Activated CD4-positive, alpha-beta memory T cell treated with anti-CD3 and anti-CD28 coated beads for 36 hours (primary cell): Measurements from ENCODE around the gene EMILIN2. TPM values are rescaled to one million over a fixed set of nuclear protein-coding genes. Genes with fewer than 3 reads are reported as not detected.

Experiments used
- CTCF ChIA-PET: fragments of 350-600 bp; sonication (Branson Sonifier 250); formaldehyde crosslinking; loops from one replicate; lab custom pipeline; 2021; ENCODE audit warnings: antibody characterized with exemption, inconsistent platforms; lab: Charles Lee
- POLR2A ChIA-PET: fragments of 350-600 bp; sonication (Branson Sonifier 250); formaldehyde crosslinking; loops from one replicate; lab custom pipeline; 2021; ENCODE audit warnings: antibody characterized with exemption; lab: Charles Lee
- DNase-seq: peaks from one replicate; pipeline ENCODE4 v3.0.0-alpha.2; 2020
- H3K27ac Mint-ChIP-seq: one replicate; pipeline ENCODE4 v1.8.0; 2021; ENCODE audit warnings: mixed read lengths
- H3K27me3 Mint-ChIP-seq: one replicate; pipeline ENCODE4 v1.8.0; 2021; ENCODE audit warnings: mixed read lengths
- H3K36me3 Mint-ChIP-seq: one replicate; pipeline ENCODE4 v1.8.0; 2021; ENCODE audit warnings: mixed read lengths
- H3K4me1 Mint-ChIP-seq: one replicate; pipeline ENCODE4 v1.8.0; 2021; ENCODE audit warnings: low read depth, mixed read lengths
- H3K4me3 Mint-ChIP-seq: one replicate; pipeline ENCODE4 v1.8.0; 2021; ENCODE audit warnings: mild to moderate bottlenecking, mixed read lengths
- H3K9me3 Mint-ChIP-seq: one replicate; pipeline ENCODE4 v1.8.0; 2021; ENCODE audit warnings: mixed read lengths
- intact Hi-C: fragments of 100-400 bp; cut with micrococcal nuclease; formaldehyde crosslinking; loops from one replicate; pipeline ENCODE4 v1.15.1; 2023
- total RNA-seq, 2 experiments: library from RNA; stranded (reverse); gene quantifications; one replicate each; pipeline ENCODE4 v1.2.3, GENCODE V29; 2021

Gene EMILIN2
- total RNA-seq, 2 experiments from 2014 or later: 18.7 to 20.1 TPM

DNA sequence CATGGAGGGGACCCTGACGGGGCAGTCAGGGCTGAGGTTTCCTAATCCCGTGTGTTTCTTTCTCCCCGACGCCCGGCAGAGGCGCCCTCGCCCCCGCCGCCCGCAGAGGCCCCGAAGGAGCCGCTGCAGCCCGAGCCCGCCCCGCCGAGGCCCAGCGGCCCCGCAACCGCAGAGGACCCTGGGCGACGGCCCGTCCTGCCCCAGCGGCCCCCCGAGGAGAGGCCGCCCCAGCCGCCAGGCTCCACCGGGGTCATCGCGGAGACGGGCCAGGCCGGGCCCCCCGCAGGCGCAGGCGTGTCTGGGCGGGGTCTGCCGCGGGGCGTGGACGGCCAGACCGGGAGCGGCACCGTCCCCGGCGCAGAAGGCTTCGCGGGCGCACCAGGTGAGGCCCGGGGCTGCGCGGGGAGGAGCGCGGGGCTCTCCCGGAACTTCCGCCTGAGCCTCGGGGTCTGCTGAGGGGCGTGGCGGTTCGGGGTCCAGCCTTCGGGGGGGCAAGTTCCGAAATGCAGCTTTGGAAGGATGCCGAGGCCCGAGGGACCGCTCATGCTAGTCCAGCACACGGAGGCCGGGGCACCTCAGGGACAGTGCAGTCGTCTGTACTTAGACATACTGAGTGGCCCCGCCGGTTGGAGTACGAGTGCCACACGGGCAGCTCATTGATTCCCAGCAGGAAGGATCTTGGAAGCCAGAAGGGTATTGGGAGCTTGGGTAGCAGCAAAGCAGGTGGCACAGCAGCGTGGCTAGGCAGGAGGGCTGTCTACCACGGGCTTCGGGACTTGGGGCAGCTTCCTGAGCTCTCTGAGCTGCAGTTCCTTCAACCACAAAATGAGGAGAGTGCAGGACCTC lies 60.1 kb downstream of the EMILIN2 start:
- Mint-ChIP-seq H3K36me3 (peaks cover 7% of the 10 kb centered on the region), H3K27me3 (no peaks in the 10 kb centered on the region), H3K9me3 (no peaks in the 10 kb centered on the region), H3K27ac (peak overlapping the region; percentile 60), H3K4me3 (peak overlapping the region; percentile 83), H3K4me1 (peaks cover 13% of the 10 kb centered on the region)
- ChIA-PET CTCF (interaction anchor here (1.1 kb wide), 1 partner anchor 256 kb away, joined by 3 read pairs; no protein-coding TSS in a partner anchor), POLR2A (interaction anchor here (0.6 to 1.3 kb wide), 3 partner anchors 10 to 250 kb away, joined by 3 to 4 read pairs (median 3); no protein-coding TSS in a partner anchor)
- DNase-seq: peak; percentile 56
- intact Hi-C loops: loop anchor here (2.0 kb wide), 1 partner anchor 60 kb away; the partner anchor contains the start of gene EMILIN2

- H3K4me1 Mint-ChIP-seq: peaks cover 15% of the 10 kb centered on the region
- H3K27ac Mint-ChIP-seq: peak overlapping the region; percentile 60
- H3K4me3 Mint-ChIP-seq: peak overlapping the region; percentile 83
- no peak for DNase-seq
- CTCF ChIA-PET: interaction anchor here (1.1 kb wide), 1 partner anchor 257 kb away, joined by 3 read pairs; no protein-coding TSS in a partner anchor
- POLR2A ChIA-PET: interaction anchor here (1.3 kb wide), 1 partner anchor 9 kb away, joined by 4 read pairs; no protein-coding TSS in a partner anchor
- H3K27me3 Mint-ChIP-seq: no peaks in the 10 kb centered on the region
- no peaks in the 10 kb centered on the region for H3K9me3 Mint-ChIP-seq
- peaks cover 9% of the 10 kb centered on the region for H3K36me3 Mint-ChIP-seq
- intact Hi-C loops: loop anchor here (2.0 kb wide), 1 partner anchor 61 kb away; the partner anchor contains the start of gene EMILIN2
Observed at GRCh38 chr18:2907550-2908135, 60.8 kb downstream of the EMILIN2 start.

- peaks cover 12% of the 10 kb centered on the region for H3K36me3 Mint-ChIP-seq
- DNase-seq: peak; percentile 9
- H3K9me3 Mint-ChIP-seq: no peaks in the 10 kb centered on the region
- intact Hi-C loops: no loop called here
- ChIA-PET CTCF (interaction anchor here (1.1 kb wide), 2 partner anchors 221 to 257 kb away, joined by 3 read pairs; no protein-coding TSS in a partner anchor), POLR2A (interaction anchor here (1.2 to 1.3 kb wide), 2 partner anchors 9 kb away, joined by 3 to 4 read pairs; no protein-coding TSS in a partner anchor)
- H3K4me1 Mint-ChIP-seq: peaks cover 15% of the 10 kb centered on the region
- peak overlapping the region; percentile 51 for H3K4me3 Mint-ChIP-seq
- no peaks in the 10 kb centered on the region for H3K27me3 Mint-ChIP-seq
- H3K27ac Mint-ChIP-seq: peak overlapping the region; percentile 43
Observed at GRCh38 chr18:2908166-2908945, 61.5 kb downstream of the EMILIN2 start.

- ChIA-PET CTCF (interaction anchor here (1.1 kb wide), 1 partner anchor 220 kb away, joined by 3 read pairs; no protein-coding TSS in a partner anchor), POLR2A (interaction anchor here (1.2 kb wide), 1 partner anchor 8 kb away, joined by 3 read pairs; no protein-coding TSS in a partner anchor)
- Mint-ChIP-seq H3K27ac (peak overlapping the region; percentile 43), H3K27me3 (no peaks in the 10 kb centered on the region), H3K4me3 (no peak overlapping the region), H3K9me3 (no peaks in the 10 kb centered on the region), H3K36me3 (peaks cover 17% of the 10 kb centered on the region), H3K4me1 (peaks cover 15% of the 10 kb centered on the region)
- intact Hi-C loops: no loop called here
- DNase-seq: peak; percentile 7
Observed at GRCh38 chr18:2908946-2909335, 62.1 kb downstream of the EMILIN2 start.

- ChIA-PET CTCF (interaction anchor here (1.1 kb wide), 1 partner anchor 220 kb away, joined by 3 read pairs; no protein-coding TSS in a partner anchor), POLR2A (interaction anchor here (1.2 kb wide), 1 partner anchor 8 kb away, joined by 3 read pairs; no protein-coding TSS in a partner anchor)
- H3K36me3 Mint-ChIP-seq: peaks cover 23% of the 10 kb centered on the region
- no peaks in the 10 kb centered on the region for H3K9me3 Mint-ChIP-seq
- no peak for DNase-seq
- intact Hi-C loops: no loop called here
- peak overlapping the region; percentile 33 for H3K27ac Mint-ChIP-seq
- no peaks in the 10 kb centered on the region for H3K27me3 Mint-ChIP-seq
- H3K4me1 Mint-ChIP-seq: peaks cover 15% of the 10 kb centered on the region
- no peak overlapping the region for H3K4me3 Mint-ChIP-seq
Observed at GRCh38 chr18:2909431-2910140, 62.8 kb downstream of the EMILIN2 start.

DNA sequence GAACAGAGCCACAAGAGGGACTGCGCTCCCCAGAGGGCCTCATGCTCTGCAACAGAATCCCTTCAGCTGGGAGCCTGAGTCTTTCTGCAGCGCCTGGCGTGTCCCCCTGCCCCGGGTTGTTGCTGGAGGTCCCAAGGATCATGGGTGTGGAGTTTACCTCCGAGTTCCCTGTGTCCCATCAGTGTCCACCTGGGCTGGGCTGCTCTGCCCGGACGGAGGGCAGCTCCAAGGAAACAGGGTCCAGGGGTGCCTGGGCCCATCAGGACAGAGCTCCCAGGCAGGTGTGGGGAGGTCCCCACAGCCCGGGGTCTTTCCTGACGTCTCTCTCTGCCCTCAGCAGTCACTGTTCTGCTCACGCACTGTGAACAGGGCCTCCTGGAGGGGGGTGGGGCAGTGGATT lies 63.5 kb downstream of the EMILIN2 start:
- H3K9me3 Mint-ChIP-seq: no peaks in the 10 kb centered on the region
- CTCF ChIA-PET: no interaction called here
- H3K4me1 Mint-ChIP-seq: peaks cover 15% of the 10 kb centered on the region
- peak overlapping the region; percentile 49 for H3K27ac Mint-ChIP-seq
- H3K36me3 Mint-ChIP-seq: peaks cover 23% of the 10 kb centered on the region
- intact Hi-C loops: no loop called here
- H3K27me3 Mint-ChIP-seq: no peaks in the 10 kb centered on the region
- DNase-seq: no peak
- H3K4me3 Mint-ChIP-seq: no peak overlapping the region
- POLR2A ChIA-PET: no interaction called here

GRCh38 chr18:2910751-2911425 lies 64.1 kb downstream of the EMILIN2 start:
- ChIA-PET POLR2A (no interaction called here), CTCF (no interaction called here)
- intact Hi-C loops: no loop called here
- Mint-ChIP-seq H3K36me3 (peaks cover 23% of the 10 kb centered on the region), H3K27ac (peak overlapping the region; percentile 49), H3K4me3 (no peak overlapping the region), H3K27me3 (no peaks in the 10 kb centered on the region), H3K9me3 (no peaks in the 10 kb centered on the region), H3K4me1 (peaks cover 15% of the 10 kb centered on the region)
- no peak for DNase-seq

DNA sequence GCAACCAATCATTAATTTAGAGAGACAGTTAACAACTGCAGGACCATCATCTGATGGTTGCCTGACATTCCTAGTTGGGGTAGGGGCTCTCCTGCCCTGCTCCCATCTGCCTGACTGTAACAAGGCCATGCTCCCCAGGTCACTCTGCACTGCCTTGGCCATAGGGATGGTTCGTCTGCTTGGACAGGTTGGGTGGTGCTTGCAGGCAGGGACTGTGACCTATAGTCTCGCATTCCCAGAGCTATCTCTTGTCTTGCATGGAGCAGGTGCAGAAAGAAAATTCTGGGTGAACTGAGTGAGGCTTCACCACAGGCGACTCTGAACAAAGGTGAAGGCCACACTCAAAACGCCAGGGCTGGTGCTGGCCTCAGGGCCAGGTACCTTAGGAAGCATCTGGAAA lies 64.7 kb downstream of the EMILIN2 start:
- Mint-ChIP-seq H3K4me3 (no peak overlapping the region), H3K36me3 (peaks cover 27% of the 10 kb centered on the region), H3K4me1 (peaks cover 15% of the 10 kb centered on the region), H3K27me3 (no peaks in the 10 kb centered on the region), H3K9me3 (no peaks in the 10 kb centered on the region), H3K27ac (no peak overlapping the region)
- intact Hi-C loops: no loop called here
- CTCF ChIA-PET: no interaction called here
- POLR2A ChIA-PET: no interaction called here
- DNase-seq: no peak

- ChIA-PET POLR2A (interaction anchor here (0.6 to 1.0 kb wide), 2 partner anchors 11 to 63 kb away, joined by 4 to 5 read pairs; no protein-coding TSS in a partner anchor), CTCF (interaction anchor here (1.4 to 2.6 kb wide), 3 partner anchors 73 to 239 kb away, joined by 4 to 11 read pairs (median 6); no protein-coding TSS in a partner anchor)
- H3K27me3 Mint-ChIP-seq: no peaks in the 10 kb centered on the region
- no peaks in the 10 kb centered on the region for H3K9me3 Mint-ChIP-seq
- DNase-seq: no peak
- no peak overlapping the region for H3K4me3 Mint-ChIP-seq
- intact Hi-C loops: no loop called here
- H3K4me1 Mint-ChIP-seq: peaks cover 15% of the 10 kb centered on the region
- peaks cover 34% of the 10 kb centered on the region for H3K36me3 Mint-ChIP-seq
- H3K27ac Mint-ChIP-seq: peak overlapping the region; percentile 45
Observed at GRCh38 chr18:2912357-2913299, 65.8 kb downstream of the EMILIN2 start.
